Measurements from ENCODE around the gene PANK4.

The PANK4 gene

DNA sequence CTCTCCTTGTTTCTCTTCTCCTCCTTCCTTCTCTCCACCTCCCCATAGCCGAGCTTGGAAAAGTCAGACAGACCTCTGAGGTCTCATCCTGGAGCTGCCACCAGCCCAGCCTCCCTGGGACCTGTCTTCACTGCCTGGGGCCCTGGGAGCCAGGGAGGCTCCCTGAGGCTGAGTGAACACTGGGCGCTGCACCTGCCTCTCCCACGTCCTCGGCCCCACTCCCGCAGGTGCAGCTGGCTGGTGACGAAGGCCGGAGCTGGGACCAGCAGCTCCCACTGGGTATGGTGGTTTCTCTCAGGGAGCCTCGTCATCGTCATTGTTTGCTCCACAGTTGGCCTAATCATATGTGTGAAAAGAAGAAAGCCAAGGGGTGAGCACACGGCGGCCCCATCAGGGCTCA, 35.0 kb upstream of the PANK4 start:
- H3K27ac ChIP-seq = no peak overlapping the region
- no peak overlapping the region for H3K4me3 ChIP-seq
- TF ChIP-seq, protein P1, sequence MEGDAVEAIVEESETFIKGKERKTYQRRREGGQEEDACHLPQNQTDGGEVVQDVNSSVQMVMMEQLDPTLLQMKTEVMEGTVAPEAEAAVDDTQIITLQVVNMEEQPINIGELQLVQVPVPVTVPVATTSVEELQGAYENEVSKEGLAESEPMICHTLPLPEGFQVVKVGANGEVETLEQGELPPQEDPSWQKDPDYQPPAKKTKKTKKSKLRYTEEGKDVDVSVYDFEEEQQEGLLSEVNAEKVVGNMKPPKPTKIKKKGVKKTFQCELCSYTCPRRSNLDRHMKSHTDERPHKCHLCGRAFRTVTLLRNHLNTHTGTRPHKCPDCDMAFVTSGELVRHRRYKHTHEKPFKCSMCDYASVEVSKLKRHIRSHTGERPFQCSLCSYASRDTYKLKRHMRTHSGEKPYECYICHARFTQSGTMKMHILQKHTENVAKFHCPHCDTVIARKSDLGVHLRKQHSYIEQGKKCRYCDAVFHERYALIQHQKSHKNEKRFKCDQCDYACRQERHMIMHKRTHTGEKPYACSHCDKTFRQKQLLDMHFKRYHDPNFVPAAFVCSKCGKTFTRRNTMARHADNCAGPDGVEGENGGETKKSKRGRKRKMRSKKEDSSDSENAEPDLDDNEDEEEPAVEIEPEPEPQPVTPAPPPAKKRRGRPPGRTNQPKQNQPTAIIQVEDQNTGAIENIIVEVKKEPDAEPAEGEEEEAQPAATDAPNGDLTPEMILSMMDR (IDR thresholded peaks at IDR 0.05) = no peak
- no peak for DNase-seq (ENCODE audit: low spot score)

- Histone ChIP-seq H3K4me3 (no peak overlapping the region), H3K27ac (no peak overlapping the region)
- TF ChIP-seq, protein P1 (IDR thresholded peaks at IDR 0.05) = no peak
- DNase-seq (ENCODE audit: low spot score) = no peak
Observed at GRCh38 chr1:2560299-2561073, 34.1 kb upstream of the PANK4 start.

GRCh38 chr1:2559509-2560298, 33.3 kb upstream of the PANK4 start:
- DNase-seq (ENCODE audit: low spot score) = no peak
- H3K27ac ChIP-seq = no peak overlapping the region
- TF ChIP-seq, protein P1 (IDR thresholded peaks at IDR 0.05) = no peak

GRCh38 chr1:2558861-2559260, 32.5 kb upstream of the PANK4 start:
- DNase-seq (ENCODE audit: low spot score) = no peak
- no peak overlapping the region for H3K27ac ChIP-seq
- H3K4me3 ChIP-seq = no peak overlapping the region
- TF ChIP-seq, protein P1 (IDR thresholded peaks at IDR 0.05) = no peak

More at GRCh38 chr1:2559509-2560298, 33.3 kb upstream of the PANK4 start:
- no peak overlapping the region for H3K4me3 ChIP-seq

DNA sequence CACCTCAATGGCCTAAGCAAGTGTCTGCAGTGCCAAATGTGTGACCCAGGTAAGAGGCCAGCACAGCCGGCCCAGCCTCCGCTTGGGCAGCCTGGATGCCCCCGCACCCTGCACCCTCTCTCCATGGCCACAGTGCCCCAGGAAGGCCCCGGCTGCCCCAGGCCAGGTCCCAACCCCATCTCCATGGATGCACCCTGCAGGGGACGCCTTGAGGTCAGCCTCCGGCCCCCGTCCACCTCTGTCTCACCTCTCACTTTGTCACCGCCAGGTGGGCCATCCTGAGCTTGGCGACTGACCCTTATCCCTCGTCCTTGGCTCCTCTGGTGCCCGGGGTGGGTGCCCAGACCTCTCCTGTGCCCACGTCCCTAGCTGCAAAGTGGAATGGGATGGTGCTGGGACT, 32.0 kb upstream of the PANK4 start:
- TF ChIP-seq, protein P1 (IDR thresholded peaks at IDR 0.05) = no peak
- DNase-seq (ENCODE audit: low spot score) = no peak
- Histone ChIP-seq H3K4me3 (no peak overlapping the region), H3K27ac (no peak overlapping the region)

- no peak for DNase-seq (ENCODE audit: low spot score)
- TF ChIP-seq, protein P1 (IDR thresholded peaks at IDR 0.05) = no peak
- Histone ChIP-seq H3K27ac (peak overlapping the region; percentile 73 to 92), H3K4me3 (peak overlapping the region; percentile 73)
Observed at GRCh38 chr1:2557482-2558400, 31.3 kb upstream of the PANK4 start.

All from coronary artery (tissue), 2 donors.